CD4-positive, alpha-beta T cell (primary cell): Measurements from ENCODE around the gene PKP1. TPM values are rescaled to one million over a fixed set of nuclear protein-coding genes. Genes with fewer than 3 reads are reported as not detected.

Experiments used
- ATAC-seq: fragments of 200-7000 bp; cut with Tn5 transposase; one replicate; pipeline ENCODE4 v1.10.0; 2022; ENCODE audit warnings: mild to moderate bottlenecking; ENCODE audit not compliant: poor library complexity
- CTCF ChIA-PET: fragments of 350-600 bp; sonication (Branson Sonifier 250); formaldehyde crosslinking; loops from one replicate; lab custom pipeline; 2021; ENCODE audit warnings: antibody characterized with exemption, inconsistent platforms; lab: Charles Lee
- POLR2A ChIA-PET: fragments of 350-600 bp; sonication (Branson Sonifier 250); formaldehyde crosslinking; loops from one replicate; lab custom pipeline; 2021; ENCODE audit warnings: antibody characterized with exemption, inconsistent platforms; lab: Charles Lee
- DNase-seq, 14 experiments: peaks; one replicate each; pipeline ENCODE4 v3.0.0-alpha.2; 2013 to 2020; ENCODE audit warnings: mixed read lengths in 2 of 14
- H3K27ac ChIP-seq, 2 donors: one replicate each; pipeline versions ENCODE4 v1.5.1 to v1.7.0; 2013; ENCODE audit warnings: low read length in 2 of 2, low read depth in 1 of 2, mild to moderate bottlenecking in 1 of 2
- H3K27me3 ChIP-seq, 2 experiments: 1 replicate in 1 of 2; 2 replicates in 1 of 2; pipeline versions ENCODE4 v1.6.1 to v1.7.0; 2013; ENCODE audit warnings: low read length in 2 of 2, control low read depth in 1 of 2, mild to moderate bottlenecking in 1 of 2, moderate library complexity in 1 of 2; ENCODE audit not compliant: insufficient read depth in 2 of 2, control insufficient read depth in 1 of 2
- H3K36me3 ChIP-seq: one replicate; pipeline ENCODE4 v1.6.1; 2013; ENCODE audit warnings: low read length, control low read depth; ENCODE audit not compliant: insufficient read depth
- H3K4me1 ChIP-seq: one replicate; pipeline ENCODE4 v1.6.1; 2013; ENCODE audit warnings: low read length, control low read depth; ENCODE audit not compliant: insufficient read depth
- H3K4me3 ChIP-seq: one replicate; pipeline ENCODE4 v1.5.1; 2013; ENCODE audit warnings: mild to moderate bottlenecking, low read length, moderate library complexity
- H3K9me3 ChIP-seq, 2 experiments: 1 replicate in 1 of 2; 2 replicates in 1 of 2; pipeline versions ENCODE4 v1.6.1 to v1.7.0; 2013; ENCODE audit warnings: low read length in 2 of 2, mild to moderate bottlenecking in 2 of 2, control low read depth in 1 of 2, moderate library complexity in 1 of 2; ENCODE audit not compliant: control insufficient read depth in 1 of 2, insufficient read depth in 1 of 2
- H3K27ac Mint-ChIP-seq: one replicate; pipeline ENCODE4 v1.8.0; 2020; ENCODE audit warnings: mixed read lengths
- H3K27me3 Mint-ChIP-seq: one replicate; pipeline ENCODE4 v1.8.0; 2021; ENCODE audit warnings: mixed read lengths
- H3K36me3 Mint-ChIP-seq: one replicate; pipeline ENCODE4 v1.8.0; 2021; ENCODE audit warnings: low read depth, mixed read lengths
- H3K4me1 Mint-ChIP-seq: one replicate; pipeline ENCODE4 v1.8.0; 2021; ENCODE audit warnings: low read depth, mixed read lengths
- H3K4me3 Mint-ChIP-seq: one replicate; pipeline ENCODE4 v1.8.0; 2020; ENCODE audit warnings: mild to moderate bottlenecking, mixed read lengths
- H3K9me3 Mint-ChIP-seq: one replicate; pipeline ENCODE4 v1.8.0; 2020; ENCODE audit warnings: mixed read lengths
- CTCF ChIP-seq: fragments of 200-600 bp; IDR thresholded peaks from one replicate; pipeline ENCODE4 v1.8.0; 2022; ENCODE audit warnings: antibody characterized with exemption, mild to moderate bottlenecking
- intact Hi-C, 2 experiments: fragments of 100-400 bp; cut with DNase I in 1 of 2; cut with micrococcal nuclease in 1 of 2; formaldehyde crosslinking; loops; one replicate each; pipeline versions ENCODE4 v1.15.1 to v1.9.0; 2023 to 2025; cut with DNase I, micrococcal nuclease
- total RNA-seq, 174 experiments: library from RNA in 2 of 174; stranded (reverse) in 2 of 174; gene quantifications; one replicate each; pipeline ENCODE4 v1.2.3 and lab custom pipeline; 2021 to 2026

Gene PKP1
- total RNA-seq, 2 experiments from 2014 or later: not detected

- Mint-ChIP-seq H3K4me3 (no peak overlapping the region), H3K4me1 (no peaks in the 10 kb centered on the region), H3K9me3 (no peaks in the 10 kb centered on the region), H3K27ac (no peak overlapping the region), H3K27me3 (no peaks in the 10 kb centered on the region), H3K36me3 (no peaks in the 10 kb centered on the region)
- ChIA-PET CTCF (no interaction called here), POLR2A (no interaction called here)
- Histone ChIP-seq H3K4me1 (no peaks in the 10 kb centered on the region), H3K9me3 (no peaks in the 10 kb centered on the region), H3K27me3 (no peaks in the 10 kb centered on the region), H3K27ac (no peak overlapping the region), H3K4me3 (no peak overlapping the region), H3K36me3 (no peaks in the 10 kb centered on the region)
- intact Hi-C loops: no loop called here
- no peak for ATAC-seq
- DNase-seq: no peak
- TF ChIP-seq CTCF: no peak
Observed at GRCh38 chr1:201332616-201333335, 49.5 kb downstream of the PKP1 start.

GRCh38 chr1:201334325-201335173, 51.2 kb downstream of the PKP1 start:
- intact Hi-C loops: no loop called here
- H3K27me3 ChIP-seq: no peaks in the 10 kb centered on the region
- DNase-seq (no peak), ATAC-seq (no peak)
- H3K36me3 Mint-ChIP-seq: no peaks in the 10 kb centered on the region
- H3K4me3 ChIP-seq: no peak overlapping the region
- no peaks in the 10 kb centered on the region for H3K36me3 ChIP-seq
- H3K27ac Mint-ChIP-seq: no peak overlapping the region
- H3K9me3 Mint-ChIP-seq: no peaks in the 10 kb centered on the region
- no peak overlapping the region for H3K4me3 Mint-ChIP-seq
- no peaks in the 10 kb centered on the region for H3K4me1 Mint-ChIP-seq
- H3K27me3 Mint-ChIP-seq: no peaks in the 10 kb centered on the region
- POLR2A ChIA-PET: no interaction called here
- CTCF ChIA-PET: no interaction called here
- no peaks in the 10 kb centered on the region for H3K9me3 ChIP-seq
- H3K4me1 ChIP-seq: no peaks in the 10 kb centered on the region
- TF ChIP-seq CTCF: no peak
- no peak overlapping the region for H3K27ac ChIP-seq

- POLR2A ChIA-PET: no interaction called here
- H3K36me3 Mint-ChIP-seq: no peaks in the 10 kb centered on the region
- CTCF ChIA-PET: no interaction called here
- no peak for TF ChIP-seq CTCF
- no peaks in the 10 kb centered on the region for H3K27me3 ChIP-seq
- intact Hi-C loops: no loop called here
- no peaks in the 10 kb centered on the region for H3K9me3 Mint-ChIP-seq
- no peaks in the 10 kb centered on the region for H3K4me1 ChIP-seq
- H3K4me3 ChIP-seq: no peak overlapping the region
- no peaks in the 10 kb centered on the region for H3K9me3 ChIP-seq
- DNase-seq (no peak), ATAC-seq (no peak)
- no peak overlapping the region for H3K27ac ChIP-seq
- no peak overlapping the region for H3K4me3 Mint-ChIP-seq
- no peaks in the 10 kb centered on the region for H3K36me3 ChIP-seq
- no peaks in the 10 kb centered on the region for H3K4me1 Mint-ChIP-seq
- no peaks in the 10 kb centered on the region for H3K27me3 Mint-ChIP-seq
- H3K27ac Mint-ChIP-seq: no peak overlapping the region
Observed at GRCh38 chr1:201335174-201335870, 52.0 kb downstream of the PKP1 start.
